Measurements from ENCODE around the gene AP3B1. TPM values are rescaled to one million over a fixed set of nuclear protein-coding genes. Genes with fewer than 3 reads are reported as not detected.

The AP3B1 gene
- total and polyA plus RNA-seq, 2 donors (not counting 3 experiments of a cell fraction or from before 2014, with no cell fraction given) = 31.6 to 46.7 TPM

GRCh38 chr5:77985247-77985646, 309.3 kb downstream of the AP3B1 start:
- H3K4me2 ChIP-seq (ENCODE audit: insufficient read depth, low read length) = no peak overlapping the region
- H3K36me3 ChIP-seq (ENCODE audit: control insufficient read depth in 2 of 2, extremely low read depth in 1 of 2, insufficient read depth in 2 of 2, low read length in 2 of 2) = peaks cover 0 to 2% of the 10 kb centered on the region in 2 experiments
- no peak overlapping the region for H3K4me3 ChIP-seq (replicated peaks in 1 of 3; ENCODE audit: insufficient read depth in 1 of 3, low read depth in 1 of 3, low read length in 3 of 3)
- H3K4me1 ChIP-seq (ENCODE audit: control insufficient read depth, extremely low read depth, insufficient read depth, low read length) = no peaks in the 10 kb centered on the region
- ChIA-PET POLR2A (no interaction called here), CTCF (interaction anchor here (0.9 to 1.4 kb wide), 5 partner anchors 10 to 425 kb away, joined by 3 to 4 read pairs (median 3); no protein-coding TSS in a partner anchor)
- no peaks in the 10 kb centered on the region for H4K20me1 ChIP-seq (replicated peaks; ENCODE audit: control insufficient read depth, extremely low read depth, insufficient read depth, low read length)
- no peaks in the 10 kb centered on the region for H3K9me3 ChIP-seq (replicated peaks; ENCODE audit: control insufficient read depth, insufficient read depth, low read length)
- no peaks in the 10 kb centered on the region for H3K79me2 ChIP-seq (ENCODE audit: control insufficient read depth, insufficient read depth, low read length)
- no peak overlapping the region for H2AFZ ChIP-seq (ENCODE audit: low read depth, low read length)
- no peak overlapping the region for H3K9ac ChIP-seq (replicated peaks; ENCODE audit: extremely low read depth, insufficient read depth, low read length)
- DNase-seq (ENCODE audit: low read depth, low spot score) (no peak), FAIRE-seq (no peak)
- intact Hi-C loops (cut with micrococcal nuclease) (no loop called here), dilution Hi-C loops (cut with MboI; ENCODE audit: extremely low pct_ligation_motif_present, low sequenced_read_pairs) (no loop called here)
- TF ChIP-seq GATA2 (IDR thresholded peaks at IDR 0.05; ENCODE audit: insufficient read depth, insufficient read length, low read depth, low read length) (no peak), MAX (IDR thresholded peaks at IDR 0.05; ENCODE audit: insufficient read depth, insufficient read length) (no peak)
- peaks cover 14 to 37% of the 10 kb centered on the region in 2 experiments for H3K27me3 ChIP-seq (ENCODE audit: control insufficient read depth in 2 of 2, insufficient read depth in 2 of 2, low read length in 2 of 2)
- H3K9me1 ChIP-seq (replicated peaks; ENCODE audit: control insufficient read depth, extremely low read depth, insufficient read depth, low read length) = no peaks in the 10 kb centered on the region
- no peak overlapping the region for H3K27ac ChIP-seq (ENCODE audit: insufficient read depth, low read depth, low read length)
- BruUV-seq (replicated peaks) = no TSS peak

GRCh38 chr5:77984587-77984986, 309.9 kb downstream of the AP3B1 start:
- H3K4me3 ChIP-seq (replicated peaks in 1 of 3; ENCODE audit: insufficient read depth in 1 of 3, low read depth in 1 of 3, low read length in 3 of 3) = no peak overlapping the region
- no peaks in the 10 kb centered on the region for H3K79me2 ChIP-seq (ENCODE audit: control insufficient read depth, insufficient read depth, low read length)
- H3K4me2 ChIP-seq (ENCODE audit: insufficient read depth, low read length) = no peak overlapping the region
- H3K27me3 ChIP-seq (ENCODE audit: control insufficient read depth in 2 of 2, insufficient read depth in 2 of 2, low read length in 2 of 2) = peaks cover 17 to 42% of the 10 kb centered on the region in 2 experiments
- DNase-seq (ENCODE audit: low read depth, low spot score) (no peak), FAIRE-seq (no peak)
- ChIA-PET CTCF (interaction anchor here (0.9 to 1.2 kb wide), 2 partner anchors 11 to 424 kb away, joined by 3 to 4 read pairs; no protein-coding TSS in a partner anchor), POLR2A (no interaction called here)
- intact Hi-C loops (cut with micrococcal nuclease) = no loop called here
- H3K9ac ChIP-seq (replicated peaks; ENCODE audit: extremely low read depth, insufficient read depth, low read length) = no peak overlapping the region
- H3K4me1 ChIP-seq (ENCODE audit: control insufficient read depth, extremely low read depth, insufficient read depth, low read length) = no peaks in the 10 kb centered on the region
- no peak overlapping the region for H2AFZ ChIP-seq (ENCODE audit: low read depth, low read length)
- H3K36me3 ChIP-seq (ENCODE audit: control insufficient read depth in 2 of 2, extremely low read depth in 1 of 2, insufficient read depth in 2 of 2, low read length in 2 of 2) = peaks cover 0 to 2% of the 10 kb centered on the region in 2 experiments
- no peak for TF ChIP-seq MYC (IDR thresholded peaks at IDR 0.05; ENCODE audit: low read depth, low read length)
- no peak for TF ChIP-seq GATA2 (IDR thresholded peaks at IDR 0.05; ENCODE audit: insufficient read depth, insufficient read length, low read depth, low read length)
- no peak for TF ChIP-seq JUN (IDR thresholded peaks at IDR 0.05; ENCODE audit: borderline replicate concordance, insufficient read depth, insufficient read length, low read depth)
- no peak for TF ChIP-seq EZH2 (IDR thresholded peaks at IDR 0.05; ENCODE audit: borderline replicate concordance, low read depth, low read length, severe bottlenecking)
- no peak for TF ChIP-seq FOS (IDR thresholded peaks at IDR 0.05; ENCODE audit: borderline replicate concordance, insufficient read depth, low read length)
- no peak for TF ChIP-seq POLR2AphosphoS5 (IDR thresholded peaks at IDR 0.05; ENCODE audit: insufficient read depth, low read depth, low read length)
- TF ChIP-seq MAX (IDR thresholded peaks at IDR 0.05; ENCODE audit: insufficient read depth, insufficient read length) = no peak
- TF ChIP-seq CTCF (IDR thresholded peaks at IDR 0.05; ENCODE audit: extremely low read depth in 1 of 2, insufficient read depth in 1 of 2, low read depth in 1 of 2, low read length in 2 of 2) = no peak
- no peak for TF ChIP-seq POLR2A (IDR thresholded peaks at IDR 0.05; ENCODE audit: low read depth, low read length)
- no peaks in the 10 kb centered on the region for H3K9me1 ChIP-seq (replicated peaks; ENCODE audit: control insufficient read depth, extremely low read depth, insufficient read depth, low read length)
- H4K20me1 ChIP-seq (replicated peaks; ENCODE audit: control insufficient read depth, extremely low read depth, insufficient read depth, low read length) = no peaks in the 10 kb centered on the region
- no peak overlapping the region for H3K27ac ChIP-seq (ENCODE audit: insufficient read depth, low read depth, low read length)
- dilution Hi-C loops (cut with MboI; ENCODE audit: extremely low pct_ligation_motif_present, low sequenced_read_pairs) = no loop called here
- BruUV-seq (replicated peaks) = no TSS peak
- no peaks in the 10 kb centered on the region for H3K9me3 ChIP-seq (replicated peaks; ENCODE audit: control insufficient read depth, insufficient read depth, low read length)

All from endothelial cell of umbilical vein (primary cell).